B cell (primary cell): ENCODE measurements around the gene LAMB1. TPM values are rescaled to one million over a fixed set of nuclear protein-coding genes. Genes with fewer than 3 reads are reported as not detected.

Source experiments
- ATAC-seq: fragments of 200-7000 bp; cut with Tn5 transposase; one replicate; pipeline ENCODE4 v1.10.0; 2021; ENCODE audit warnings: low read depth, mild to moderate bottlenecking, moderate number of reproducible peaks, moderate library complexity
- CTCF ChIA-PET: fragments of 350-600 bp; sonication (Branson Sonifier 250); formaldehyde crosslinking; loops from one replicate; lab custom pipeline; 2021; ENCODE audit warnings: antibody characterized with exemption, inconsistent platforms; lab: Charles Lee
- POLR2A ChIA-PET: fragments of 350-600 bp; sonication (Branson Sonifier 250); formaldehyde crosslinking; loops from one replicate; lab custom pipeline; 2021; ENCODE audit warnings: antibody characterized with exemption; lab: Charles Lee
- DNase-seq: peaks from one replicate; pipeline ENCODE4 v3.0.0; 2013
- H2AFZ ChIP-seq: 2 replicates; pipeline ENCODE4 v1.6.1; 2012; ENCODE audit warnings: mild to moderate bottlenecking, low read depth, low read length; ENCODE audit not compliant: insufficient read depth, poor library complexity, severe bottlenecking
- H3K27ac ChIP-seq, 2 donors: 1 replicate in 1 of 2; 2 replicates in 1 of 2; pipeline ENCODE4 v1.5.1; 2012 to 2013; ENCODE audit warnings: low read length in 2 of 2, mild to moderate bottlenecking in 2 of 2, moderate library complexity in 1 of 2
- H3K27me3 ChIP-seq, 4 experiments: fragments of 200-600 bp in 1 of 4; sonication (generic) in 1 of 4; replicated peaks in 1 of 4; 1 replicate in 2 of 4; 2 replicates in 2 of 4; pipeline versions ENCODE4 v1.6.1 to v1.7.0; 2013 to 2016; ENCODE audit warnings: low read length in 3 of 4, mild to moderate bottlenecking in 2 of 4, mixed read lengths in 1 of 4, moderate library complexity in 1 of 4; ENCODE audit not compliant: insufficient read depth in 4 of 4, control insufficient read depth in 3 of 4; ENCODE audit errors: control extremely low read depth in 1 of 4
- H3K36me3 ChIP-seq, 2 experiments: replicated peaks in 1 of 2; 1 replicate in 1 of 2; 2 replicates in 1 of 2; pipeline versions ENCODE4 v1.6.1 to v1.7.1; 2013; ENCODE audit warnings: low read length in 1 of 2; ENCODE audit not compliant: insufficient read depth in 2 of 2, control insufficient read depth in 1 of 2; ENCODE audit errors: control extremely low read depth in 1 of 2, extremely low read depth in 1 of 2
- H3K4me1 ChIP-seq, 2 donors: fragments of 200-600 bp in 1 of 2; sonication (generic) in 1 of 2; 1 replicate in 1 of 2; 2 replicates in 1 of 2; pipeline versions ENCODE4 v1.5.1 to v1.6.1; 2013 to 2017; ENCODE audit warnings: low read length in 2 of 2; ENCODE audit not compliant: control insufficient read depth in 2 of 2, insufficient read depth in 2 of 2
- H3K4me2 ChIP-seq: replicated peaks from 2 replicates; pipeline ENCODE3; 2012; ENCODE audit warnings: mild to moderate bottlenecking, low read depth, low read length; ENCODE audit not compliant: poor library complexity, severe bottlenecking
- H3K4me3 ChIP-seq, 5 experiments: fragments of 200-600 bp in 1 of 5; sonication (generic) in 1 of 5; 1 replicate in 3 of 5; 2 replicates in 2 of 5; pipeline versions ENCODE4 v1.5.1 to v1.7.0; 2011 to 2016; ENCODE audit warnings: low read length in 4 of 5, mild to moderate bottlenecking in 4 of 5, low read depth in 2 of 5, control low read depth in 1 of 5, moderate library complexity in 1 of 5; ENCODE audit not compliant: insufficient read depth in 1 of 5; ENCODE audit errors: control extremely low read depth in 1 of 5, extremely low read depth in 1 of 5
- H3K79me2 ChIP-seq: fragments of 200-600 bp; sonication (generic); one replicate; pipeline ENCODE4 v1.6.0; 2016; ENCODE audit warnings: low read length; ENCODE audit not compliant: control insufficient read depth, insufficient read depth
- H3K9ac ChIP-seq: fragments of 200-600 bp; sonication (generic); 2 replicates; pipeline ENCODE4 v1.6.1; 2017; ENCODE audit warnings: mild to moderate bottlenecking, low read length, moderate library complexity
- H3K9me3 ChIP-seq, 3 donors: one replicate each; pipeline versions ENCODE4 v1.6.1 to v1.7.1; 2013; ENCODE audit warnings: low read length in 2 of 3; ENCODE audit not compliant: control insufficient read depth in 2 of 3, insufficient read depth in 1 of 3; ENCODE audit errors: control extremely low read depth in 1 of 3
- H4K20me1 ChIP-seq: 2 replicates; pipeline ENCODE4 v1.6.0; 2012; ENCODE audit warnings: mild to moderate bottlenecking, low read length; ENCODE audit not compliant: insufficient read depth, control insufficient read depth, poor library complexity, severe bottlenecking
- H3K27ac Mint-ChIP-seq: one replicate; pipeline ENCODE4 v1.8.0; 2021; ENCODE audit warnings: mixed read lengths
- H3K27me3 Mint-ChIP-seq: one replicate; pipeline ENCODE4 v1.8.0; 2021; ENCODE audit warnings: mixed read lengths
- H3K4me1 Mint-ChIP-seq: one replicate; pipeline ENCODE4 v1.8.0; 2021; ENCODE audit warnings: mixed read lengths
- H3K4me3 Mint-ChIP-seq: one replicate; pipeline ENCODE4 v1.8.0; 2021; ENCODE audit warnings: mixed read lengths
- H3K9me3 Mint-ChIP-seq: one replicate; pipeline ENCODE4 v1.8.0; 2022; ENCODE audit warnings: mixed read lengths; ENCODE audit not compliant: insufficient read depth
- CTCF ChIP-seq: fragments of 200-600 bp; IDR thresholded peaks from one replicate; pipeline ENCODE4 v1.8.0; 2022; ENCODE audit warnings: antibody characterized with exemption, mild to moderate bottlenecking
- EZH2 ChIP-seq: IDR thresholded peaks from 2 replicates; pipeline ENCODE4 v1.6.1; 2012; ENCODE audit warnings: borderline replicate concordance, low read depth, mild to moderate bottlenecking, moderate library complexity, low read length; ENCODE audit not compliant: insufficient read depth, poor library complexity, severe bottlenecking
- WGBS: methylation state at CpG from one replicate; pipeline ENCODE4 v1.1.5; 2013; ENCODE audit warnings: missing lambda C conversion rate; ENCODE audit not compliant: insufficient coverage; 5-methylcytosine and 5-hydroxymethylcytosine counted together
- intact Hi-C: fragments of 100-400 bp; cut with micrococcal nuclease; formaldehyde crosslinking; loops from one replicate; pipeline ENCODE4 v1.10.0; 2022
- polyA plus RNA-seq: library from polyadenylated mRNA; depleted of rRNA; stranded (reverse); fragments of >200 nt; gene quantifications from 2 replicates; pipeline ENCODE4 v1.2.3, GENCODE V29; 2012
- total RNA-seq, 2 donors: library from RNA; stranded (reverse); fragments of 120-200 nt in 1 of 2; gene quantifications; 1 replicate in 1 of 2; 2 replicates in 1 of 2; pipeline versions ENCODE4 v1.2.3 to v1.2.4, GENCODE V29; 2013 to 2022

The LAMB1 gene
- total and polyA plus RNA-seq, 2 donors (not counting 1 experiment from before 2014, with no cell fraction given) = not detected

- H4K20me1 ChIP-seq = no peaks in the 10 kb centered on the region
- no peaks in the 10 kb centered on the region for H3K9me3 ChIP-seq
- no peak overlapping the region for H3K9ac ChIP-seq
- intact Hi-C loops = no loop called here
- CTCF ChIA-PET = no interaction called here
- WGBS = 100% methylated on average over 3 of the region's 6 CpGs
- no peak overlapping the region for H3K4me2 ChIP-seq
- H2AFZ ChIP-seq = no peak overlapping the region
- Mint-ChIP-seq H3K4me3 (no peak overlapping the region), H3K4me1 (no peaks in the 10 kb centered on the region), H3K27me3 (no peaks in the 10 kb centered on the region), H3K27ac (no peak overlapping the region), H3K9me3 (no peaks in the 10 kb centered on the region)
- no peaks in the 10 kb centered on the region for H3K79me2 ChIP-seq
- POLR2A ChIA-PET = no interaction called here
- H3K27me3 ChIP-seq = no peaks in the 10 kb centered on the region
- no peak overlapping the region for H3K4me3 ChIP-seq
- ATAC-seq (no peak), DNase-seq (no peak)
- no peaks in the 10 kb centered on the region for H3K36me3 ChIP-seq
- H3K27ac ChIP-seq = no peak overlapping the region
- no peak for TF ChIP-seq EZH2
- TF ChIP-seq CTCF = no peak
- H3K4me1 ChIP-seq = no peaks in the 10 kb centered on the region
These were observed 64.3 kb downstream of the LAMB1 start for GRCh38 chr7:107938456-107939250.

DNA sequence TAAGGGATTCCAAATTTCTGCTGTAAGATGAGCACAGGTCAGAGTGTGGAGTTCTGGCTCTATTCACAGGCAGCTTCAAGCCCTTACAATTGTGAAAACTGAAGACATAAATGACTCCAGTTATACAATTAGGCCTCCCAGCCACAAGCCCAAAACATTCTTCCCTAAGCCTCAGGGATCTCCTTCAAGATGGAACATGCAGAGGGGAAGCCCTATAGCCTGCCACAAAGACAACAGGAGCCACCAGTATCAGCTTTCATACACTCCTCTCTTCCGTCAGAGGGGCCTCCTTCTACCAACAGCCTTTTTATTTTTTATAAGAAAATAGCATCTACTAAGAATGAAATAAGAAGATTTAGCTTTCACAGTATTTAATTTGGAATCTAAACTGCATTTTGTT is 65.4 kb downstream of the LAMB1 start:
- no peak overlapping the region for H3K27ac ChIP-seq
- no peaks in the 10 kb centered on the region for H3K4me1 Mint-ChIP-seq
- no peaks in the 10 kb centered on the region for H3K36me3 ChIP-seq
- ATAC-seq (no peak), DNase-seq (no peak)
- H3K4me3 ChIP-seq = no peak overlapping the region
- H3K9ac ChIP-seq = no peak overlapping the region
- H3K9me3 ChIP-seq = no peaks in the 10 kb centered on the region
- H2AFZ ChIP-seq = no peak overlapping the region
- whole genome bisulfite sequencing = no CpG with 5 or more reads among the region's 1 CpG
- POLR2A ChIA-PET = no interaction called here
- no peaks in the 10 kb centered on the region for H3K27me3 Mint-ChIP-seq
- no peak for TF ChIP-seq CTCF
- no peak for TF ChIP-seq EZH2
- H3K4me3 Mint-ChIP-seq = no peak overlapping the region
- intact Hi-C loops = no loop called here
- no peak overlapping the region for H3K27ac Mint-ChIP-seq
- H3K4me2 ChIP-seq = no peak overlapping the region
- no peaks in the 10 kb centered on the region for H3K27me3 ChIP-seq
- H3K9me3 Mint-ChIP-seq = no peaks in the 10 kb centered on the region
- H4K20me1 ChIP-seq = no peaks in the 10 kb centered on the region
- no peaks in the 10 kb centered on the region for H3K79me2 ChIP-seq
- H3K4me1 ChIP-seq = no peaks in the 10 kb centered on the region
- CTCF ChIA-PET = no interaction called here
